CD1c-positive myeloid dendritic cell (primary cell): ENCODE data around the gene CCDC191.

Experiments used
- DNase-seq: peaks from one replicate; pipeline ENCODE4 v3.0.0-alpha.2; 2016; ENCODE audit errors: extremely low spot score

CCDC191 gene

GRCh38 chr3:114057011-114057347 lies 653 bp upstream of the CCDC191 start:
- no peak for DNase-seq

GRCh38 chr3:114052216-114052615 lies 4.1 kb downstream of the CCDC191 start:
- DNase-seq: no peak

DNA sequence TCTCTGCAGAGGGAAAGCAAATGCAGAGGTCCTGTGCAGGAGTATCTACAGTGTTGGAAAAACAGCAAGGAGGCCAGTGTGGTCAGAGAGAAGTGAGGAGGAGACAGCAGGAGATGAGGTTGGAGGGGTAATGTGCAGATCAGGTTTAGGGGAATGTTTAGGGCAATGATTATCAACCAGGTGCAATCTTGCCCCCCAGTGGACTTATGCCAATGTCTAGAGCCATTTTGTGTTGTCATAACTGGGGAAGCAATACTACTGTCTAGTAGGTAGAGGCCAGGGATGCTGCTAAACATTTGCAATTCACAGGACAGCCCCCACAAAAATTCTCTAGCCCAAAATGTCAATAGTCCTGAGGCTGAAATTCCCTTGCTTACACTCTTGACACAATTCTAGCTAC lies 13.1 kb downstream of the CCDC191 start:
- DNase-seq: no peak

- DNase-seq: no peak
Observed at GRCh38 chr3:114035896-114036295, 20.4 kb downstream of the CCDC191 start.

GRCh38 chr3:114034787-114035545 lies 21.4 kb downstream of the CCDC191 start:
- DNase-seq: no peak

- no peak for DNase-seq
Observed at GRCh38 chr3:114034211-114034610, 22.1 kb downstream of the CCDC191 start.

DNA sequence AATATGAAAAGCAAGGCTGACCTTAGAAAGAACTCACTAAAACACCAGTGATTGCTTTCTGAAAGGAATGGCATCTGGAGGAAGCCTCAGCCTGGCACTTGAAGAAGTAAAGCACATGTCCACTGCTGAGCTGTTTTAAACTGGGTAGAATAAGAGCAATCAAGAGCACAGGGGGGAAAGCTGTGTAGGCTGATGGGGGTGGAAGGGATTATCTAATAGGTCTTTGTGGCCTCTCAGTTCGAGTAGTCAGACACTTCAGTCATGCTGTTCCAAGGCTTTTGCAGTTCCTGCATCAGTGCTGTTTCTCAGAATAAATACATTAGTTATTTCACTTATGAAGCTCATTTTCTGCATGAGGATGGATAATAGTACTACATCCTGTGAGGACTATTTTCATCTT lies 22.6 kb downstream of the CCDC191 start:
- DNase-seq: no peak

DNA sequence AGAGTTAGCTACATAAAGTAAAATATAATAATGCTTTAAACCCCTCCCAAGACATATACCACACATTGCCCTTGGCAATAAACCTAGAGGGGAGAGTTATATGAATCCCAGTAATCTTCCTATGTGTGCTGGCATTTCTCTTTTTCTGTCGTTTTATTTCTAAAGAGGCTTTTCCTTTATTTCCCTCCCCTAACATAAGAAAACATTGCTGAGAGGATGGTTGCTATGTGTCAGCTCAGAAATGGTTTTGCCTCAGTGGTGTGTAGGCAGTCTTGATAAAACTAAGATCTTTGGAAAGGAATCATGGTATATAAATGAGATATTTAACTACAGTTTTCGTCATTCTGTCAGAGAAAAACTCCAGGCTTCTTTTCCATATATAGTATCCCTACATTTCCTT lies 30.0 kb downstream of the CCDC191 start:
- DNase-seq: no peak

DNA sequence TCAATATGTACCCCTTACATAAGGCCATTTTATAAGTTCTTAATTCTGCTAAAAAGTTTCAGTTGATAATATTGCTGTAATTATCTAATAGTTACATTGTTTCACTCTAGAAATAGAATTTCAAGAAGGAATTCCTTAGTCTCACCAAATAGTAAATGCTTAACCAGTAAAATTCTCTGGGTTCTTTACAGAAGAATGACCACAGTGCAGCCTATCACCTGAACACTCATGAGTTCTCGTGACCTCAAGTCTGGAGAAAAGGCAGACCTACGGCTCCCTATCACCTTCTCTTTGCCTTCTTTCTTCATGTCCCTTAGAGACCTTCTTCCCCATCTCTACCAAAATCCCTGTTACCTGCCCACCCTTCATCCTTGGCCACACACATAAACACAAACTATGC lies 30.9 kb downstream of the CCDC191 start:
- DNase-seq: no peak

GRCh38 chr3:114022145-114022802 lies 34.1 kb downstream of the CCDC191 start:
- no peak for DNase-seq

- DNase-seq: no peak
Observed at GRCh38 chr3:114020907-114021306, 35.4 kb downstream of the CCDC191 start.

GRCh38 chr3:114019486-114019885 lies 36.8 kb downstream of the CCDC191 start:
- DNase-seq: no peak

DNA sequence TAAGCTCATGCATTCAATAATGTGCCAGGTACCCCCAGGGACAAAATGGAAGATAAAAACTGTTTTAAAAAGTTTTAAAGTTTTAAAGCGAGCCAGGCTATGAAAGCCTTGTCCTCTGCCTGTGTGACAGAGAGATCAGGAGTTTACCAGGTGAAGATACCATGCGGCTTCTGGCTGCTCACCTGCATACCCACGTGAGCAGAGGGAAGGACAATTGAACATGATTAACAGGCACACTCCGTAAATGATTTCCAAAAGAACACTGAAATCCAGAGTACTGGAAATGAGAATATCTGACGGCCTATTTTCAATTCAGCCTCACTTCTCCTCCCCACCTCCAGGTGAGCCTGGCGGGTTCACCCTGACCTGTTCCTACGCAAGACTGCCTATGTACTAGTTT lies 42.1 kb downstream of the CCDC191 start:
- DNase-seq: no peak

GRCh38 chr3:114011059-114011797 lies 45.1 kb downstream of the CCDC191 start:
- DNase-seq: no peak

DNA sequence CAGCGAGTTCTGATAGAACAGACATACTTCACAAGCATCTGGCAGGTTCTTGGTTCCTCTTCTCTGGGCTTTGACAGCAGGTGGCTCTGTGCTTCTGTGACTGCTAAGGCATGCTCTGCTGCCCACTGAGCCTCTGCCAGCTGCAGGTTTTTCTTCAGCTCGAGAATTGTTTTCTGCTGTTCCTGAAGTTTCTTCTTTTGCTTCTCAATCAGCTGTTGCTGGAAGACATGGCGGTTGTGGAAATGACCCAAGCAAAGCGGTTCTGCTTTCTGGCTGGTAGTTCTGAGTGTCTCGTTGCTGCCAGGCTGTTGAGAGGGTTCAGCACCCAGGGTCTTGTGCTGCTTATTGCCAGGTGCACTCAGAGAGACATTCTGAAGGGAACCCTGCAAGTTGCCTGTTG lies 50.8 kb downstream of the CCDC191 start:
- DNase-seq: no peak

GRCh38 chr3:113985541-113985940 lies 70.8 kb downstream of the CCDC191 start:
- no peak for DNase-seq

- no peak for DNase-seq
Observed at GRCh38 chr3:113983544-113983943, 72.8 kb downstream of the CCDC191 start.

GRCh38 chr3:113981803-113982202 lies 74.5 kb downstream of the CCDC191 start:
- DNase-seq: no peak

DNA sequence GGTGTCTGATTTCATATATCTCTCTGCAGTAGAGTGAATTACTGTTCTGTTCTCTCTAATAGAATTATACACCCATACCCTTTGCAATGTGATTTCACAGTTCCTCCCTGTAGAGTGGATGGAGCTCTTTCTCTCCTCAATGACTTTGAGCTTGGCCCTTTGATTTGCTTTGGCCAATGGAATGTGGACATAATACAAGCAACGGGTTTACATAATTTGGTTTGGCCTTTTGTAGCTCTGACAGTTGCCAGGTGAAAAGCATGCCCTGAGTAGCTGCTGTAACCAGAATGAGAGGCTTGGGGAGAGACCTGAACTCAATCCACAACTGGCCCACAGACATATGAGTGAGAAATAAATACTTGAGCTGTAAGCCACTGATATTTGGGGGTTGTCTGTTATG lies 76.4 kb downstream of the CCDC191 start:
- no peak for DNase-seq

- no peak for DNase-seq
Observed at GRCh38 chr3:113977822-113978221, 78.5 kb downstream of the CCDC191 start.

DNA sequence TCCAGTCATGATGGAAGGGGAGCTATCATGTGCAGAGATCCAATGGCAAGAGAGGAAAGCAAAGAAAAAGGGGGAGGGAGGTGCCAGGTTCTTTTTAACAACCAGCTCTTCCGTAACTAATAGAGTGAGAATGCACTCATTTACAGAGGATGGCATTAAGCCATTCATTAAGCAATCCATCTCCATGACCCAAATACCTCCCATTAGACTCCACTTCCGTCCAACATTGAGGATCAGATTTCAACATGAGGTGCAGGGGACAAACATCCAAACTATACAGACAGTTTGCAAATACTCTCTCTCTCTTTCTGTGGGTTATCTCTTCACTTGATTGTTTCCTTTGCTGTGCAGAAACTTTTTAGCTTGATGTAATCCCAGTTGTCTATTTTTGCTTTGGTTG lies 87.3 kb downstream of the CCDC191 start:
- DNase-seq: no peak

DNA sequence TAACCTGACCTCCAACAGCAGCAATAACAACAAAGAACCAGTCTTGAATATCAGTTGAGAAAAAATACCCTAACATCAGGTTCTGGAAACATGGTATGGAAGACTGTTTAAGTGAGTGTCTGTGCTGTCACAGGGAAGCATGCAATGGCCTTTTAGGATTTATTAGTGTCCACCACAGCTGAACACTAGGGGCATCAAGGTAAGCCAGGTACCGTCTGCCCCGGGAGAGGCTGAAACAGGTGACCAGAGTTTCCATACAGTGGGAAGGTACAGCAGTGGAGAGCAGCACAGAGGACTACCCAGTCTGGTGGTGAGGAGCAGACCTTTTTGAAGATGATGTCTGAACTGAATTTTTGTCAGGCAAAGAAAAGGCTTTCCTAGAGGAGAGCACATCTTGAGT lies 90.2 kb downstream of the CCDC191 start:
- no peak for DNase-seq

DNA sequence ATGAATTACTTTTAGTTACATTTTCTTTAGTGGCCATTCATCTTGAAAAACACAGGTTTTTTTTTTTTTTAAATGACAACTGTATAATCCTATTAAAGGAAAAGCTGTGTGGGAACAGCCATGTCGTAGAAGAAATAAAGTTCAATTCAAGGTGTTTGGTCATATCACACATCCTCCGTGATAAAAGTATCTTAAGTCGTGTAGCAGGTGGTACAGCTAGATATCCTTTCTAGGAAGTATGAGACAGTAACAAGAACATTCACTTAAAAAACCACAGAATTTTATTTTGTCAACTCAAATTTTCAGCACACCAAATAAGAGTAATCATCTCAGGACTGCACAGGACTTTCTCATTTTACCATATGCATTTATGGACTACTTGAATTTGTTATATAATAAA lies 92.4 kb downstream of the CCDC191 start:
- no peak for DNase-seq
